GM18870 (cell line): ENCODE results near the gene OR2J1.
"Not testable (repeated sequence)": the region's sequence is repeated elsewhere in the genome, so short reads cannot be mapped to it uniquely, and the experiment has no call there.

Source experiments
- ATAC-seq: cut with Tn5 transposase; IDR thresholded peaks from one replicate; pipeline ENCODE4 v1.9.1; 2021; ENCODE audit warnings: moderate library complexity; ENCODE audit not compliant: unreplicated experiment

The OR2J1 gene

GRCh38 chr6:29099190-29099589 is at the start of gene OR2J1:
TSS of gene OR2J1 (plus strand) at chr6:29099490. CDS start at chr6:29100943, 1,453 bp downstream.
- ATAC-seq: no peak

DNA sequence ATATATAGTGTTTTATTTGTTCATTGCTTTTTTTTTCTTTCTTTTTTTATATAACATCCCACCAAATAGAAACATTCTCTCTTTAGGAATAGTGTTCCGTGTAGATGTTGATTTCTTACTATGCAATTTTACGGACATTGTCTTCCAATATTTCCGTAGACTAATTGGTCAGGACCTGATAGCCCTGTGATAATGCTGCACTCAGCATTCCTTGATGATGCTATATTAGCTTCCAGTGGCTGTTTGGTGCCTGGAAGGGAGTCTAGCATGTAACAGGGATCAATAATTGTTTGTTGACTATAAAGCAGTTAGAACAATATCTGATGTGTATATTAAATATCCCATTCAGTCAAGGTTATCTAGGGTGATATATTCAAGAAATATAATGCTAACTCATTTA is 47.6 kb upstream of the OR2J1 start:
- ATAC-seq: no peak

DNA sequence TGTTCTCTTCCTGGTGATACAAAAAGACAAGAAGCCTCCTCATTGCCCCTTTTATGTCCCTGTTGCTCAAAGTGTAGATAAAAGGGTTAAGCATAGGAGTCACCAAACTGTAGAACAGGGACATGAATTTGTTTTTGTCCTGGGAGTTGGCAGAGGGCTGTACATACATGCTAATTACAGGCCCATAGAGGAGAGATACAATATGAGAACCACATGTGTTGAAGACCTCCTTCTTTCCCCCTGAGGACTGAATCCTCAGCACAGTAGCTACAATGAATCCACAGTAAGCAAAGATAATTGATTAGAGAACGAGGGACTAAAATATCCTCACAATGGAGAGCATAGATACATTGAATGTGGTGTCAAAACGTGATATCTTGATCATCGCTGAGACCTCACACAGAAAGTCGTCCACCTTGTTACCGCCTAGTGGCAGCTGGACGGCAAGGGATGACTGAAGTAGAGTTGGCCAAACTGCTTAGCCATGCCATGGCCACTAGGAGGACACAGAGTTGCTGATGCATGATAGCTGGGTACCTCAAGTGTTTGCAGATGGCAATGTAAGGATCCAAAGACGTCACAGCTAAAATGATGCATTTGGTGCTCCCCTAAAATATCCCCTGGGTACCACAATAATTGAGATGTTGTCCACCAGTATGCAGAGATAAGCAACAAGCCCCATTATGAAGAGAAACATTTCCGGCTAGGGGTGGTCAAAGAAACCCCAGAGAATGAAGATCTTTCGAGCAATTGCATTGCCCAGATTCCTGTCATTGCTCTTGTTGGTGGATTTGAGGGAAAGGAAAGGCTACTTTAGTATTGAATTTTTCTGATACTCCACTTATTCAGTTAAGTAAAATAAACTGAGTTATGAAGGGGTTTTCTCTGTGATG is 27.2 kb upstream of the OR2J1 start:
- ATAC-seq: no peak

DNA sequence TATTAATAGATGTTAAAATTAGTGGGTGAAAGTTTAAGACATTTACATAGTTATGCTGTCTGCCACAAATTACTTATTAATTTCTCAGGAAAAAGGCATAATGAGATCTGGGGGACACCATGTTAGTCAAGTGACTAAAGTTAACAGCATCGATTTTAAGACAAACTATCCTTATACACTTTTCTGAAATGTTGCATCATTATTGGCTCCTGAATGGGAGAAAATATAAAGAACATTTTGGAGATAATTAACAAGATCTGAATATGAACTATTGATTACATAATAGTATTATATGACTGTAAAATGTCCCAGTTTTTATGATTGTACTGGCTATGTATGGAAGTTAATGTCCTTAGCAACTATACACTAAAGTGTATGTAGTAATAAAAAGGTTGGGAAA is 20.1 kb upstream of the OR2J1 start:
- no peak for ATAC-seq

DNA sequence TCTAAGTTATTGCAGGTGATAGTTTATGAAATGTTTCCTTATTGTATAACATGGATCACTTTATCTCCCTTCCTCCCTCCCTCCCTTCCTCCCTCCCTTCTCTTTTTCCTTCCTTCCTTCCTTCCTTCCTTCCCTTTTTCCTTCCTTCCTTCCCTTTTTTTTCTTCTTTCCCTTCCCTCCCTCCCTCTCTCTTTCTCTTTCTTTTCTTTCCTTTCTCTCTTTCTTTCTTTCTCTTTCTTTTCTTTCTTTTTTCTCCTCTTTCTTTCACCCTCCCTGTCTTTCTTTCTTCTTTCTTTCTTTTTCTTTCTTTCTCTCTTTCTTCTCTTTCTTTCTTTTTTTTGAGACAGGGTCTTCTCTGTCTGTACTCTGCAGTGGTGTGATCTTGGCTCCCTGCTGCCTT is 18.0 kb upstream of the OR2J1 start:
- no peak for ATAC-seq

DNA sequence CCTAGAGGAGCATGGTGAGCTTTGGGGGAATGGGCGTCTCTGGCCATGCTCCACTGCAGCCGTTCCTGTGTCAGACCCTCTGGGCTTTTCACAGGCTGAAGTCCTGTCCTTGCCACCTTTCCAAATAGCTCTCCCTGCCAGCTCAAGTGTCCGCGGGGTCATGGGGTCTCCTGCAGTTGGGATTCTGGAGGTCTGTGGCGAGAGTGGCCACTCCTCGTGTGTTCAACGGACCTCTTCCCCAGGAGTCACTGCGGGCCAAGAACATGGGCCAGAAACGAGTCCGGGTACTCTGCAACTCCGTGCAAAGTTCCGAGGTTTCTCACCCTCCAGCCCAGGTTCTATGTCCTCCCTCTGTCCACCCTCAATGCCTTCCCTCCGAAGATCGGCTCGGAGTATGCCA is 16.8 kb upstream of the OR2J1 start:
- ATAC-seq: no peak

DNA sequence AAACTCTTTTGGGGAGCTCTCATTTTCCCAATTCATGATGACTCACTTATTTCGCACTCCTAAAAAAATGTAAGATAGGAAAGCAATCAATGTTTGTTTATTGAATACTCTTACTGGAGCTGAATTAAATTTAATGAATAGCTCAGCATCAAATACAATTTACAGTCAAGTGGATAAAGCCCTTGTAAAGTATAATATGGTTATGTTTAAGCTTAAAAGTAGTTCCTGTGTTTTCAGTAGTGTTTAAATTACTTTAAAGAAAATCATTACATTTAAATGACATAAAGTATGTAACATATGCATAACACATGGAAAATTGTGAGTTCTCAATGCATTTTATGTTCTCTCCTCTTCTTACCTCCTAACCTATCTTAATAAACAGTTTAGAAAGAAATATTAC is 12.1 kb upstream of the OR2J1 start, which contains the start of gene OR2B3:
OR2B3 (minus strand) TSS at position 101 of the 400 bp plus-strand sequence; CDS start at position 36, 65 bp downstream.
- no peak for ATAC-seq

DNA sequence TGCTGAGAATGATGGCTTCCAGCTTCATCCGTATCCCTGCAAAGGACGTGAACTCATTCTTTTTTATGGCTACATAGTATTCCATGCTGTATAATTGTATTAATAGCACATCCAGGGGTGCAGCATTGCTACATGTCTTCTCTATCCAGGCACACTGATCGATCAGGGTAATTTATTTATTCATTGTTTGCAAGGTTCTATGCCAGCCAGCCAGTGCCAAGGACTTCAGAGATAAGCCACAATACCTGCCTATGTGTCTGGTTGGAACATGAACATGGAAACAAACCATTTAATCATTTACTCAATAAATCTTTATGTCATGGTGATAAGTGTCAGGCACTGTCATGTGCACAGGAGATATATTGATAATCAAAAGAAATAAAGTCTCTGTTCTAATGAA is 6.3 kb upstream of the OR2J1 start:
- no peak for ATAC-seq

DNA sequence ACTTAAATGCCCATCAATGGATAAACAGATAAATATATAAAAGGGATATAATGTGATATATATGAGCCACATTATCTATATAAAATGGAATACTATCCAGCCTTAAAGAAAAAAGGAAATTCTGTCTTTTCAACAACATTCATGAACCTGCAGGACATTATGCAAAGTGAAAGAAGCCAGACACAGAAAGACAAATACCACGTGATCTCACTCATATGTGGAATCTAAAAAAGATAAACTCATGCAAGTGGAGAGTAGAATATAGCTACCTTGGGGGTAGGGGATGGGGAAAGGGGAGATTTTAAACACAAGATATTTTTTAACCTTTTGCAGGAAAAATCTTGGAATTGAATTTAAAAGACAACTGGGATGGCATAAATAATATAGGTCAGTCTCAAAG is 1.5 kb upstream of the OR2J1 start:
- no peak for ATAC-seq

GRCh38 chr6:29107758-29108157 is 8.5 kb downstream of the OR2J1 start, which contains the start of gene OR2J3:
TSS of gene OR2J3 (plus strand) at chr6:29108058. CDS start at chr6:29111891, 3,833 bp downstream.
- no peak for ATAC-seq

DNA sequence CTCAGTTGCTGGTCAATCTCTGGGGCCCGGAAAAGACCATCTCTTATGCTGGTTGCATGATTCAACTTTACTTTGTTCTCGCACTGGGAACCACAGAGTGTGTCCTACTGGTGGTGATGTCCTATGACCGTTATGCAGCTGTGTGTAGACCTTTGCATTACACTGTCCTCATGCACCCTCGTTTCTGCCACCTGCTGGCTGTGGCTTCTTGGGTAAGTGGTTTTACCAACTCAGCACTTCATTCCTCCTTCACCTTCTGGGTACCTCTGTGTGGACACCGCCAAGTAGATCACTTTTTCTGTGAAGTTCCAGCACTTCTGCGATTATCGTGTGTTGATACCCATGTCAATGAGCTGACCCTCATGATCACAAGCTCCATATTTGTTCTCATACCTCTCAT is 12.8 kb downstream of the OR2J1 start:
- ATAC-seq: no peak

GRCh38 chr6:29114964-29115363 is 15.7 kb downstream of the OR2J1 start:
- not testable (repeated sequence) for ATAC-seq

DNA sequence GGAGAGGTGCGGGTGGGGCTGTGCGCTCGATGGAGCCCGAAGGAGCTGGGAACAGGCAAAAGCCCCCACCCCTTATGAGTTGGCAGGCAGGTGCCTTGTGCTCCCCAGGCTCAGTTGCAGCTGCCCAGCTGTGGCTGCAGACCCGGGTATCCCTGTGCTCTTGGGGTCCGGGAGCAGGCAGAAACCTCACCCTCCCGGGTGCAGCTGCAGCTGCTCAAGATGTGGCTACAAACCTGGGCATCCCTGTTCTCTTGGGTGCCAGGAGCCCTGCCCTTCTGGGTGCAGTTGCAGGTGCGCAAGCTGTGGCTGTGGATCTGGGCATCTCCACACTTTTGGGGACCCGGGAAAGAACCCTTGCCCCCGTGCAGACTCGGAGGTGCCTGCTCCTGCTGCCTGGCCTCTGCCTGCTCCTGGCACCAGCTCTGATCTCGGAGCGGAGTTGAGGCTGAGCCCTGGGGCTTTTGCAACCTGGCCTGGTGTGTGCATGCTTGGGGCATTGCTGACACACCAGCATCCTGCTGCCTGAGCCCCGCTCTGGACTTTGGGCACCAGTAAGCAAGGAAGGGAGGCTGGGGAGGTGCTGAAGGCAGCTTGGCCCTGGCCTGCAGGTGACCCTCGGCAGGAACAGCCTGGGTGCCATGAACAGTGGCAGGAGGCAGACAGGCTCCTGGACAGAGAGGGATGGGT is 30.2 kb downstream of the OR2J1 start:
- ATAC-seq: no peak

DNA sequence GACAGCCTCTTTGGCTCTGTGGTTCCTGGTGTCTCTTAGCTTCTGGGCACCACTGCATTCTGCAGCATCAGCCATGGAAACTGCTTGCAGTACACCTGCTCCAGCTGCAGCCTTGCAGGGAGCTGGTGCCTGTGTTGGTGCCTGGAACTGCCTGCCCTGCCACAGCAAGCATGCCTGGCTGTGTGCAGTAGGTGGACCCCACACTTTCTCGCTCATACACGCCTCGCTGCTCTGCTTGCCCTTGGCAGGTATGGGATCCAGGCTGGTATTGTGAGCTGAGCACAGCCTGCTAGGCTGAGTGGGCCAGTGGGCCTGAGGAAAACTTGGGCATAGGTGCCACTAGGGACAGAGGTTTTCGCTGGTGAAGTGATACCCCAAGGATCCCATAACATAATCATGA is 31.4 kb downstream of the OR2J1 start:
- ATAC-seq: no peak

DNA sequence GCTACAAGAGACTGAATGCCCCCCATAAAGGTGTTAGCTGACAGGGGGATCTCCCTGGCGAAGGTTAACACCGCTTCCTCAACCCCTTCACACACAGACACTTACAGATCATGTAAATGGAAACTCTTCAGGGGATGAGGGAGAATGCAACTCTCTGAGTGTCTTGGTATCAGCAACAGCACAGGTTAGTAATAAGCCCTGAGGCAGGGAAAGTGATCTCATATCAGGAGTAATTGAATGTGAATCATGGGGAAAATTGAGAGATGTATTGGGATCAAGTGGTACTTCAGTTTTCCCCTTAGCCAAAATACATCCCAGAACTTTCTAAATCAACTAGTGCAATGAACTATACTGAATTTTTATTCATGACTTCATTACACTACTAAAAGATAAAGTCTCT is 32.4 kb downstream of the OR2J1 start:
- no peak for ATAC-seq

GRCh38 chr6:29137724-29138123 is 38.4 kb downstream of the OR2J1 start:
- no peak for ATAC-seq

DNA sequence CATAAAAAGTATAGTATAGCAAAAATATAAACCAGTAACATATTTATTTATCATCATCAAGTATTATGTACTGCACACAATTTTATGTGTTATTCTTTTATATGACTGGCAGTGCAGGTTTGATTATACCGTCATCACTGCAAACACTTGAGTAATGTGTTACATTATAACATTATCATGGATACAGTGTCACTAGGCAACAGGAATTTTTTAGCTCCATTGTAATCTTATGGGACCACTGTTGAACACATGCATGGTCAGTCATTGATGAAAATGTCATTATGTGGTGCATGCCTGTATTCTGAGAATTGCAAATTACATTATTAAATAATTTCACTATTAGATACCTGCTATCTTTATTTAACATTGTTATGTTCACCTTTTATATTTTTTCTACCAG is 42.3 kb downstream of the OR2J1 start:
- ATAC-seq: no peak

DNA sequence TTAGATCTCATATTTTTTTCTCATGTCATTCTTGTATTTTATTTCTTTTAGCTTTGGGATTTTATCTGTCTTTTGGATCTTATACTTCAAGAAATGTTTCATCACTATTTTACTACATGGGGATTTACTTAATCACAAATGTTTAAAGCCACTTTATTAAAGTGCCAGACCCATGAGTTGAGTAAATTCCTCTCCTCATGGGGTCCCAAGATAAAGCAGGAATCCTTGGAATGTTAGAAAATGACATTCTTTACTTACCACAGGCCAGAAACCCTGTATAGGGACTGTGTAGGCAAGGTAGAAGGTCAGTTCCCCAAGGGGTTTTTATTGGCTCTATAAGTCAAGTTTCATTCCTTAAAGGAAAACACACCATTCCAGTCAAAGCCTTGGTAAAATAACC is 43.0 kb downstream of the OR2J1 start:
- ATAC-seq: no peak

GRCh38 chr6:29146179-29146578 is 46.9 kb downstream of the OR2J1 start:
- no peak for ATAC-seq

DNA sequence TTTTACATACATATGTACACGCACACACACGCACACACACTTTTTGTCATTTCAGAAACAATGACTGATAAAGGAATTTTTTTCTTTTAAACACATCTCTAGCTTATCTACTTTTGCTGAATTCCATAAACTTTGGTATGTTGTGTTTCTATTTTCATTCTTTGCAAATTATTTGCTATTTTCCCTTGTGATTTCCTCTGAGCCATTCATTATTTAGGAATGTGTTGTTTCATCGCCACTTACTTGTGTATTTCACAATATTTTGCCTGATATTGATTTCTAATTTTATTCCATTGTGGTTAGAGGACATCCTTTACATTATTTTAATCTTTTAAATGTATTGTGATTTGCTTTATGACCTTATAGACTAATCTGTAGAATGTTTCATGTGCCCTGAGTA is 47.8 kb downstream of the OR2J1 start:
- ATAC-seq: no peak

- ATAC-seq: not testable (repeated sequence)
These were observed 50.2 kb downstream of the OR2J1 start for GRCh38 chr6:29149444-29149843.
